Activated CD4-positive, alpha-beta T cell treated with anti-CD3 and anti-CD28 coated beads for 24 hours (primary cell): Measurements from ENCODE around the gene COG4.
"Not testable (repeated sequence)": the region's sequence is repeated elsewhere in the genome, so short reads cannot be mapped to it uniquely, and the experiment has no call there.

Source experiments
- DNase-seq, 2 donors: peaks; one replicate each; pipeline ENCODE4 v3.0.0-alpha.2; 2020; ENCODE audit warnings: low read depth in 2 of 2

The COG4 gene

GRCh38 chr16:70523076-70523742 is at the start of gene COG4:
COG4 (minus strand) TSS chr16:70523554; CDS start chr16:70523543, 11 bp downstream.
- DNase-seq = peak; percentile 85 to 87

GRCh38 chr16:70572926-70573270 is 49.5 kb upstream of the COG4 start:
- no peak for DNase-seq

- no peak for DNase-seq
Measured at GRCh38 chr16:70572050-70572925, 48.9 kb upstream of the COG4 start.

- DNase-seq = no peak
Measured at GRCh38 chr16:70571623-70572022, 48.3 kb upstream of the COG4 start.

- DNase-seq = no peak
Measured at GRCh38 chr16:70570967-70571570, 47.7 kb upstream of the COG4 start.

GRCh38 chr16:70569752-70570151 is 46.4 kb upstream of the COG4 start:
- no peak for DNase-seq

GRCh38 chr16:70568601-70569237 is 45.4 kb upstream of the COG4 start:
- no peak for DNase-seq

GRCh38 chr16:70565053-70565452 is 41.7 kb upstream of the COG4 start:
- no peak for DNase-seq

GRCh38 chr16:70563636-70564035 is 40.3 kb upstream of the COG4 start:
- DNase-seq = no peak

GRCh38 chr16:70561623-70562022 is 38.3 kb upstream of the COG4 start:
- no peak for DNase-seq

GRCh38 chr16:70556063-70556462 is 32.7 kb upstream of the COG4 start:
- no peak for DNase-seq

- DNase-seq = no peak
Measured at GRCh38 chr16:70553645-70554044, 30.3 kb upstream of the COG4 start.

GRCh38 chr16:70552675-70553074 is 29.3 kb upstream of the COG4 start:
- DNase-seq = no peak

- DNase-seq = no peak
Measured at GRCh38 chr16:70551788-70552187, 28.4 kb upstream of the COG4 start.

GRCh38 chr16:70550082-70550481 is 26.7 kb upstream of the COG4 start:
- DNase-seq = no peak

- no peak for DNase-seq
Measured at GRCh38 chr16:70548936-70549335, 25.6 kb upstream of the COG4 start.

- DNase-seq = no peak
Measured at GRCh38 chr16:70544548-70544947, 21.2 kb upstream of the COG4 start.

GRCh38 chr16:70540994-70541393 is 17.6 kb upstream of the COG4 start:
- DNase-seq = no peak

- DNase-seq = no peak
Measured at GRCh38 chr16:70534971-70535370, 11.6 kb upstream of the COG4 start.

- DNase-seq = not testable (repeated sequence)
Measured at GRCh38 chr16:70529954-70530353, 6.6 kb upstream of the COG4 start.

GRCh38 chr16:70529051-70529777 is 5.9 kb upstream of the COG4 start:
- no peak for DNase-seq
